AG09309 (cell line): ENCODE results near the gene LCT.

ENCODE experiments used
- DNase-seq: peaks from one replicate; pipeline ENCODE4 v3.0.0-alpha.2; 2010; ENCODE audit warnings: low read depth
- H3K4me3 ChIP-seq: 2 replicates; pipeline ENCODE4 v1.5.1; 2011; ENCODE audit warnings: mild to moderate bottlenecking, low read depth, low read length, moderate library complexity; ENCODE audit not compliant: control insufficient read depth
- TF ChIP-seq, protein P1 (sequence below): IDR thresholded peaks from 2 replicates; pipeline ENCODE4 v1.5.1; 2011; ENCODE audit warnings: mild to moderate bottlenecking, low read depth, low read length, inconsistent platforms; ENCODE audit not compliant: insufficient read depth, control insufficient read depth; ENCODE audit errors: missing control alignments

LCT gene

DNA sequence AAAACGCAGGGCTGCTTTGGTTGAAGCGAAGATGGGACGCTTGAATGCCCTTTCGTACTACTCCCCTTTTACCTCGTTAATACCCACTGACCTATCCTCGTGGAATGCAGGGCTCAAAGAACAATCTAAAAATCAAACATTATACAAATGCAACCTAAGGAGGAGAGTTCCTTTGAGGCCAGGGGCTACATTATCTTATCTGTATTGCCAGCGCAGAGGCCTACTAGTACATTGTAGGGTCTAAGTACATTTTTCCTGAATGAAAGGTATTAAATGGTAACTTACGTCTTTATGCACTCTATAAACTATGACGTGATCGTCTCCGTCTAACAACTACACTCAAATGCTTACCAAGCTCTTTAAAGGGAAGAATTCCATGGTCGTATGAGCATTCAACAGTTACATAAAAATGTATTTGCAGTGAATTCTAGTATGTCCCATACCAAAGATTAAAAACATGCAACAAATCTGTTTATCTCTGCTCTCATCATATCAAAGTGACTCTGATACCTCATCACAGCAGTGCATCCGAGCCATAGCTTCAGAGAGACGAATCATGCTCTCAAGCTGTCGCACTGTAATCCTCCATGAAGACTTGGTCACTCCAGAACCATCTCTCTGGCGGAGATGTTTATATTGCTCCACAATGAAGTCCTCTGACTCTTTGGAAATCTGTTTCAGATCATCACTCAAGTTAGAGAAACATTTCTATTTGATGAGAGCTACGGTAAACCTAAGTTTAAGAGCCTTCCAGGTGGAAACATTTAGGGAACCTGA is 14.1 kb upstream of the LCT start:
- no peak for DNase-seq
- TF ChIP-seq, protein P1, sequence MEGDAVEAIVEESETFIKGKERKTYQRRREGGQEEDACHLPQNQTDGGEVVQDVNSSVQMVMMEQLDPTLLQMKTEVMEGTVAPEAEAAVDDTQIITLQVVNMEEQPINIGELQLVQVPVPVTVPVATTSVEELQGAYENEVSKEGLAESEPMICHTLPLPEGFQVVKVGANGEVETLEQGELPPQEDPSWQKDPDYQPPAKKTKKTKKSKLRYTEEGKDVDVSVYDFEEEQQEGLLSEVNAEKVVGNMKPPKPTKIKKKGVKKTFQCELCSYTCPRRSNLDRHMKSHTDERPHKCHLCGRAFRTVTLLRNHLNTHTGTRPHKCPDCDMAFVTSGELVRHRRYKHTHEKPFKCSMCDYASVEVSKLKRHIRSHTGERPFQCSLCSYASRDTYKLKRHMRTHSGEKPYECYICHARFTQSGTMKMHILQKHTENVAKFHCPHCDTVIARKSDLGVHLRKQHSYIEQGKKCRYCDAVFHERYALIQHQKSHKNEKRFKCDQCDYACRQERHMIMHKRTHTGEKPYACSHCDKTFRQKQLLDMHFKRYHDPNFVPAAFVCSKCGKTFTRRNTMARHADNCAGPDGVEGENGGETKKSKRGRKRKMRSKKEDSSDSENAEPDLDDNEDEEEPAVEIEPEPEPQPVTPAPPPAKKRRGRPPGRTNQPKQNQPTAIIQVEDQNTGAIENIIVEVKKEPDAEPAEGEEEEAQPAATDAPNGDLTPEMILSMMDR = no peak
- H3K4me3 ChIP-seq = no peak overlapping the region

DNA sequence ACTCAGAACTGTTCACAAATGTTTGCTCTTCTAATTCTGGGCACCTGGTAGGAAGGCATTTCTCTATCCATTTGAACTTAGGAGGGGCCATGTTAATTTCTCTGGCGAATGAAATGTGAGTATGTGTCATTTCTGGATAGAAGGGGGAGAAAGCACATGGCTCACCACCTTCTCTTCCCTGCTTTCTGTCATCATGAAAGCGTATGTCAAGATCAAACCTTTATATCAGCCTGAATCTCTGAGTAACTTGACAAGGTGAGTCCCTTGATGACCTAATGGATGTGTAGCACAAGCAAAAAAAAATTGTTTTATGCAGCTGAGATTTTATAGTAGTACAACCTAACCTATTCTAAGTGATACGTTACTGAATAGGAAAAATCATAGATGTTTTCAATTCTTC is 12.1 kb upstream of the LCT start:
- TF ChIP-seq, protein P1 = no peak
- no peak for DNase-seq
- H3K4me3 ChIP-seq = no peak overlapping the region

DNA sequence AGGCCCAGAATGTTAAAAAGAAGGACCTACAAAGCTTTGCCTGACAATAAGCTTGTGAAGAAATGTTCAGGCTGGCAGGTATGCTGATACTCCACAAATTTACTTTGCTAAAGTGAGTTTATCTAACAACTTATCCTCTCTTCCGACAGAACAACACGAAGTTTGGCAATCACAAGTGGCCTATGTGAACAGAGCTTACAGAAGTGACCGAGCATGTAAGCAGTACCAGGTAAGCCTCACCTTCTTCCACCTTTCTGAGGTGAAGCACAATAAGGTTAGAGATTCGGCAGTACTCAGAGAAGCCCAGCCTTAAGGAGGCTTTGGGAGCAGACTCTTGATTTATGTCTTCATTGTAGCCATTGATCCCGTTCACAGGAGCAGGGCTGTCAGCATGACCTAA is 9.0 kb upstream of the LCT start:
- DNase-seq = no peak
- no peak overlapping the region for H3K4me3 ChIP-seq
- TF ChIP-seq, protein P1 = no peak

DNA sequence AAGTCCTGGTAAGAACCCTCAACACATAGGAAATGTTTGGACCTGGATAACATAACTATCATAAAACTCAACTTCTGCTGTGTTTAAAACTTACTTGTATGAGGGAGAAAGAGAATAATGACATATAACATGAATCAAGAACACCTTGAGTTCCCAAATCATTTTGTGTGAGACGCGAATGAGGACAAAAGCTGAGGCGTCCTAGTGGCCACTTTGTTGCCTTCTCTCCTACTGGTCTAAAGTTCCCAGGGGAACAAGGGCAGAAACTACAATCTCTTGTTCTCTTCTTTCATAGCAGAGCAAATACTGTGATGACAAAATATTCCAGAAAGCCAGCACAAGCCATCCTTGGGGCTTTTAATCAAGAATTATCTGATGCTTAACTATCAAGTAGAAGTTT is 8.3 kb upstream of the LCT start:
- H3K4me3 ChIP-seq = no peak overlapping the region
- no peak for DNase-seq
- TF ChIP-seq, protein P1 = no peak

DNA sequence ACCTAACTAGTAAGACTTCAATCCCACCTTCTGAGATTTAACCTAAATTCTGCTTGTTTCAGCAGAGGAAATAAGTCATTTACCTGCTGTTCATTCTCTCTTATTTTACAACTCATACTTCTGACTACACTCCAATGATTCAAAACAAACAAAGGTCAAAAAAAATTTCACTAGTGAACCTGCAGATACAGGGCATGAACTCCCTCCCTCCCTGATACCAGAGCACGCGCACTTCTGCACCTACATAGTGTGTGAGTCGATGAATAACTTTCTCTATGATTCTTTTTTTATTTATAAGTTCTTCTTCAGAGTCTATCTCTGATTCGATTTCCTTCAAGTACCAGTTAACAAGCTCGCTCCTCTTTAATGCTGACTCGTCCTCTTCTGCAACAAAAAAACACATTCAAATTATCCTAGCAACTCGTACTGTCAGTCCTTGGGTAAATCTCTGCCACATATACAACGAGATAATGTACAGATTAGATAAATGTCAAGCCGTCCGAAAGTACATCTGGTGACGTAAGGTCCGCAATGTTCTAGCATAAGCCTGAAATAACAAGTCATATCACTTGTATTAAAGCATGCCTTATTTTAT is 7.4 kb upstream of the LCT start:
- no peak for DNase-seq
- no peak overlapping the region for H3K4me3 ChIP-seq
- TF ChIP-seq, protein P1 = no peak

DNA sequence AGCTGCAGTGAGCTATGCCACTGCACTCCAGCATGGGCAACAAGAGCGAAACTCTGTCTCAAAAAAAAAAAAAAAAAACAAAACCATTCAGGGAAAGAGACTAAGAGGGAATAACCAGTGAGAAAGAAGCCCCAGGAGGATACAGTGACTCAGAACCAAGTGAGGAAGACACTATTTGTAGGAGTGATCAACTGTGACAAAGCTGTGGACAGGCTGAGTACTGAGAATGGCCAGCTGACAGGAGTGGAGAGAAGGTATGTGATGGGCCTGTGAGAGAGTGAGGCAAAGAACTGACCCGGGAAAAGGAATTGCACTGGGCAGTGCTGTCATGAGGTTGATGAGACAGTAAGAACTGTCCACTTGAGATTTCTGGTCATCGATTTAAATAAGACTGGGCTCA is 6.7 kb upstream of the LCT start:
- DNase-seq = no peak
- H3K4me3 ChIP-seq = no peak overlapping the region
- TF ChIP-seq, protein P1 = no peak
